Stimulated activated CD4-positive, alpha-beta T cell treated with anti-CD3 and anti-CD28 coated beads, Interleukin-12 subunit alpha, Interleukin-12 subunit beta, amount 100 ng/mL, for 24 hours (primary cell): ENCODE results near the gene EEFSEC.

Experiments used
- DNase-seq, 2 experiments: peaks; one replicate each; pipeline ENCODE4 v3.0.0-alpha.2; 2020; ENCODE audit warnings: low read depth in 2 of 2

The EEFSEC gene

DNA sequence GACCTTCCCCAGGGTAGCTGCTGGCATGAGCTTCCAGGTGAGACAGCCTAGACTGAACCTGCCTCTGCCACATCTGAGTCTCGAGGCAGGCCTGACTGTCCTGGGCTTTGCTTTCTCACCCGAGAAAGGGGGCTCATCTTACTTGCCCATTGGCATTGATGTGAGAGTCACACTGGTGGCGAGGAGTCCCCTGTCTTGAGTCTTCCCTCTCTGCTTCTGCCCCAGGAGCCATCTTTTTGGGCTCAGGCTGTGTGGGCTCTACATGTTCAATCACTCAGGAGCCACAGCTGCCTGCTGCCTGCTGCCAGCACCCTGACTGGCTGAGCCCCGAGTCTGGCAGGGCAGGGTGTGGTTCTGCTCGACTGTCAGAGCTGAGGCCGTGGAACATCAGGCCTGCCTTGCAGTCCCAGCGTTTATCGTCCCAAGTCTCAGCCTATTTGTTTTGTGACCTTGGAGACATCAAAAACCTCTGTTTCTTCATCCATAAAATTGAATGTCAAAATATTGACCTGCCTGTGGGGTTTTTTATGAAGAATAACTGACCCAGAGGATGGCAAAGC is 180.9 kb downstream of the EEFSEC start:
- DNase-seq: no peak

DNA sequence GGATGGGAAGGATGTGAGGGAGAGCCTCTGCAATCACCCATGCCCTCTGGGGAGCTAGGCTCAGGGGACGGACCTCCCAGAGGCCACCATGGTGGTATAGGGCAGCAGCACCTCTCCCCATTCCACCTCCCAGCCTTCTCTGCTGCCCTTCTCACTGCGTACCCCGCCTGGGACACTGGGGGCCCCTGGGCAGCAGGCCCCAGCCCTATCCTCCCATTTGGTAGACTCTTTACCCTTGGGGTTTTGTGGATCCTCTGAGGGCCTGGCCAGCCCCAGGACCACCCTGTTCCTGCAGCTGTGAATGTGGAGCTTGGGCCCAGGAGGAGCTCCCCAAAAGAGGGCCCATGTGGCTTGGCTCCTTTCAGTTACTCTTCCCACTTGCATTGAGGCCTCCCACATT is 181.5 kb downstream of the EEFSEC start:
- DNase-seq: no peak

DNA sequence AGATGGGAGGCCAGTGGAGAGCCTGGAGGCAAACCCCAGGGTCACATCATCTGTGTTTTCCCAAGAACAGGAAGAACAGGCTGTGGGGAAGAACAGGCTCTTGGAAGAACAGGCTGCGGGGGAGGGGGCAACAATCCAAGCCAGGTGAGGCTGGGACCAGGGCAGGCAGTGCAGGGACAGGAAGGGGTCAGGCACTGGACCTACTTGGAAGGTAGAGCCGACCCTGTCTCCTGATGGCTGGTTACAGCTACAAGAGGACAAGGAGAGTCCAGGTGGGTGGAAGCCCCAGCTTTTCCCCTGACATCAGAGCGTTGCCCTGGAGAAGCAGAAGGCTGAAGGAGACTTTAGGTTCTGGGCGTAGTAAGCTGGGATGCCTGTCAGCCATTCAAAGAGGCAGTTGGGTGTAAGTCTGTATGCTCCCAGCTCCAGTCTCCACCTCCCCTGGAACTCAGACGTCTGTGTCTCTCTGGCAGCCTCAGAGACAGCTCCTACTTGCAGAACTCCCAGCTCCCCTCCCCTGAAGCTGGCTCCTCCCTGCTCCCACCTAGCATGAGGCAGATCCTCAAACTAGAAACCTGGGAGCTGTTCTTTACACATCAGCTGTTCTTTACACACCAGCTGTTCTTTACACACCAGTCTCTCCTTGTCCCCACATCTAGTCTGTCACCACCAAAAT is 182.5 kb downstream of the EEFSEC start:
- DNase-seq: no peak

DNA sequence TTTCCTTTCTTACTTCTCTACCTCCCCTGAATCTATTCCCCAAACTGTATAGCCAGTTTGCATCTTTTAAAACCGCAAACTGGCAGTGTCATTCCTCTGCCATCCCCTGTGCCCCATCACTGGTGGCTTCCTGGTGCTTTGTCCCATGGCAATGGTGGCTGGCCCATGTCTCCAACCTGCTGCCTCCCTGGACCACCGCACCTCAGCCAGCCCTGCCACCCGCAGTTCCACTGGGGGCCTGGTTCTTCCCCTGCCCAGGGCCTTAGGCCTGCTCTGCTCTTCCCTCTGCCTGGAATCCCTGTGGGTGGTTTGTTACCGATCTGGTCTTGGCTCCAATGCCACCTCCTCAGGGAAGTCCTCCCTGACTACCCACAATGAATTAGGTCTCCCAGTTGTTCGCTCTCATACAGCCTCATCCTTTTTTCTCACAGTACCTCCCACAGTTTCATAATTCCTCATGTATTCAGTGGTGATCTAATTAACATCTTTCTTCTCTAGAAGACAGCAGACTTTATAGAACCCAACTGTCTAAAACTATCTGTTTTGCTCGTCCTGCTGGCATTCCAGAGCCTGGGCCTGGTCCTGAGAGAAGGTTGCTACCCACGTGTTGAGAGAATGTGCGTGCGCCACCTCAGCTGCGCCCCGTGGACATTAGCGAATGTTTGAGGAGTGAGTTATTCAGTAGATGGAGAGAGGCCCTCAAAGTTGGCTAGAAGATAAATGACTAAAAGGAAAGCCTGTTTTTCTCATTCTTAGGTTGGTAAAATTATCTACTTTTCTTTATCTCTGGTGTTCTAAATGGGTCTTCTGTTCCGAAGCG is 183.3 kb downstream of the EEFSEC start:
- no peak for DNase-seq

DNA sequence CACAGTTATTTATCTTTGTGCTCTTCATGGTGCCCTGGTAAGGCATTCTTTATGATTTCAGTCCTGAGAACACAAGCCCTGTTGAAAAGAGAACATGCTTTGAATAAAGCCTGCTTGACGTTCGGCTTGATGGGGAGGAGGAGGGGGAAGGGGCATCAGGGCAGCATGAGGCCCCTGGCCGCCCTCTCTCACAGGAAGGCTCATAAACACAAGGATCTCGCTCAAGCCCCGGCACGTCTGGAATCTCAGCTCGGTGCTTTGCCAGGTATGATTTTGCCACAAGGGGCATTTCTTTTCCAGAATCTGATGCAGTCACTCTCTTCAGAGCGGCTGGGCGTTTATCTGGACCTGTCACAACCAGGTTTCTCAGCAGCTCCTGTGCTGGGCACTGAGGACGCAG is 184.0 kb downstream of the EEFSEC start:
- DNase-seq: no peak

DNA sequence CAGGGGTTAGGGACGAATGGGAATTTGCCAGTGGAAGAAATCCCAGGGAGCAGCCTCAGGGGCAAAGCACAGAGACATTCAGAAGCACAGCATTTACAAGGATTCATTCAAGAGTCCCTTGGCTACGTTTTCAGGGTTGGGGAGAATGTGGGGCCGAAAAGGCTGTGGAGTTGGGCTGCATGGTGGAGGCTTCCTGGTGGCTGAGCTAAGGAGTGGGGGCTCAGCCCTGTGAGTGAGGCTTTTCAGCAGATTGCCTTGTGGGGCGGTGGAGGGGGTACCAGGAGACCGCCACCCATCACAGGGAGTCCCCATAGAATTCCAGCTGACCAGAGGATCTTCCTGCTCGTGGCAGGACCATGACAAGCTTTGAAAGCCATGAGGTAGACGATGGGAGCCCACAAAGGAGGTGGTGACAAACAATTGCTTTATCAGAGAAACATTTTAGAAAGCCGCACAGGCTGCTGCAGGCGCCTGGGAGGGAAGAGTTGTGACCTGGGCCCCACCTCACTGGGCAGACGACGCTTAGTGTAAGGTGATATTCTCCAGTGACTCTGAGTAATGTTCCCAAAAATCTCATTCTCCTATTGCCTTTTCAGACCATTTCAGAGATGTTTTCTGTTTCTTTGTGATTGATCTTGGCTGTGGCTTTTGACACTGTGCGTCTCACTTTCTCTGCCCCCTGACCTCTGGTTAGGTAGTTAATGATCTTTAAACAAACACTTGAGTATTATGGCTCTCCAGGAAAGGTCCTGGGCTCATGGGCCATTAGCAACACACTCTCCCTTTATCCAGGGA is 185.5 kb downstream of the EEFSEC start:
- no peak for DNase-seq

DNA sequence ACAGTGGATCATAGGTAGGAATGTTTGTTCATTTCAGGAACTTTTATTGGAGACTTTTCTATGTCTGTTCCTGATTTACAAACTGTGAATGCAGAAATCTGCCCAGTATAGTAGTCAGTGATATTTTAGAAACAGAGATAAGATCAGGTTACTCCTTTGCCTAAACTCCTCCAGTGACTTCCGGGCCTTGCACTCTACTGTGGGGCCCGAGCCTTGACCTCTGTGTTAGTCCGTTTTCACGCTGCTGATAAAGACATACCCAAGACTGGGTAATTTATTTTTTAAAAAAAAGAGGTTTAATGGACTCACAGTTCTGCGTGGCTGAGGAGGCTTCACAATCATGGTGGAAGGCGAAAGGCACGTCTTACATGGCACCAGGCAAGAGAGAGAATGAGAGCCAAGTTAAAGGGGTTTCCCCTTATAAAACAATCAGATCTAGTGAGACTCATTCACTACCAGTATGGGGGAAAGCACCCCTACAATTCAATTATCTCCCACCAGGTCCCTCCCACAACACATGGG is 186.3 kb downstream of the EEFSEC start:
- DNase-seq: no peak

DNA sequence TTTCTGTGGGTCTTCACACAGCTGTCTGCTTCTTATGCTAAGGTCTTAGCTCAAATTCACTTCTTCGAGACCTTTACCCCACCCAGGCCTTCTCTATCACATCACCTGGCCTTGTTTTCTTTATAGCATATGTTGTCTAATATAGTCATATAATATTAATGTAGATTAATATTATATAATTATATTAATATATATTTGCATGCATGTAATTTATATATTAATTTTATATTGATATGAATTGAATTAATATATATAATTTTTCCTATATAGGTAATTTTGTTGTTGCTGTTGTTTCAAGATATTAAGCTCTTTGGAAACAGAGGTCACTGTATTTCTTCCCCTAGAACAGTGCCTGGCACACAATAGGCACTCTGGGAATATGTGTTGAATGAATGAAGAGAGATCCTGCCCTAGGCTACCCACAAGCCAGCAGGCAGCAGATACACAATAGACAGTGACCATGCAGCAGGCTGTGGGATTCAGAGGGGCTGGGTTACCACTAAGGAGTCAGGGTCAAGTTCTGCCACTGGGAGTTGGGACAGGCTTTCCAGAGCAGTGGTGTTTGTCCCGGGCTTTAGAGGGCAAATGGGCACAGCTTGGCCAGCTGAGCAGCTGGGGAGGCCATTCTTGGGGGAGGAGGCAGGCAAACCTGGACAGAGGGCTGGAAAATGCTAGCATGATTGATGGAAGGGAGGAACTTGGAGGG is 187.1 kb downstream of the EEFSEC start:
- DNase-seq: no peak

DNA sequence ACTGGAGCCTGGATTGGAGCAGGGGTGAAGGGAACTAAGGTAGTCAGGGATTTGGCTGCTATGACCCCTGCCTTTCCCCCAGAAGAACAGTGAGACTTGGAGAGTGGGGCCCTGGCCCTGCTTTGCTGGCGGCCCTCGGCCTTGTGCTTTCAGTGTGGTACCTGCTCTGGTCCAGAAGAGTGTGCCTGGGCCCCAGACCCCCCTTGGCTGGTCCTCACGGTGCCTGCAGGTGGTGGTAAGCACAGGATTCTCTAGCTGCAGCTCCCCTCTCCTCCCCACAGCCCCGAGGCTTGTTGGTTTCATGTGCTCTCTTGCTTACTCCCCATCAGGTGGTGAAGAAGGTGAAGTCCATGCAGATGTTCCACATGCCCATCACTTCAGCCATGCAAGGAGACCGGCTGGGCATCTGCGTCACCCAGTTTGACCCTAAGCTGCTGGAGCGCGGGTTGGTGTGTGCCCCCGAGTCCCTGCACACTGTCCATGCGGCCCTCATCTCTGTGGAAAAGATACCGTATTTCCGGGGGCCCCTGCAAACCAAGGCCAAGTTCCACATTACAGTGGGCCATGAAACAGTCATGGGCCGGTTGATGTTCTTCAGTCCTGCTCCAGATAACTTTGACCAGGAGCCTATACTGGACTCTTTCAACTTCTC is 187.7 kb downstream of the EEFSEC start:
- no peak for DNase-seq

DNA sequence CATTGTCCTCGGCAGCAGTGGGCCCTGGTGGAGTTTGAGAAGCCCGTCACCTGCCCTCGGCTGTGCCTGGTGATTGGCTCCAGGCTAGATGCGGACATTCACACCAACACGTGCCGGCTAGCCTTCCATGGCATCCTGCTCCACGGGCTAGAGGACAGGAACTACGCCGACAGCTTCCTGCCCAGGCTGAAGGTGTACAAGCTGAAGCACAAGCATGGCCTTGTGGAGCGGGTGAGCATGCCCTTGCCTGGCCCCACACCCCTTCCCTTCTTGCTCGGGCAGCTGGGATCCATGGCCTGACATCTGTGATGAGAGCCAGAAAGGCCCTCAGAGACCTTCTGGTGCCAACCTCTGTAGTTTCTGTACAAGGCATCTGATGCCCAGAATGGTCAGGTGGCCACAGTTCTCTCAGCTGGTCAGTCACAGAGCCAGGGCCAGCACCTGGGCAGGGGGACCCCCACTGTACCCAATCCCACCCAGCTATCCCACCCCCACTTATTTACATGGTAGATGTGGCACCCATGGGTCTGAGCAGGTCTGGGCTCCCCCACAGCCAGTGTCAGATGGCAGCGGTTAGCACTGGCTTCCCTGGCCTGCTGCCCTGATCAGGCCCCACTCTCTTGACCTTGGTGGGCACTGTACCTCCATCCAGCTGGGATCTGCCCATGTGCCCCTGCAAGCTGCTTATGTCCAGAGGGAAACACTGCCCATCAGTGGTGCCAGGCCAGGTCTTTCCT is 188.5 kb downstream of the EEFSEC start:
- DNase-seq: no peak

DNA sequence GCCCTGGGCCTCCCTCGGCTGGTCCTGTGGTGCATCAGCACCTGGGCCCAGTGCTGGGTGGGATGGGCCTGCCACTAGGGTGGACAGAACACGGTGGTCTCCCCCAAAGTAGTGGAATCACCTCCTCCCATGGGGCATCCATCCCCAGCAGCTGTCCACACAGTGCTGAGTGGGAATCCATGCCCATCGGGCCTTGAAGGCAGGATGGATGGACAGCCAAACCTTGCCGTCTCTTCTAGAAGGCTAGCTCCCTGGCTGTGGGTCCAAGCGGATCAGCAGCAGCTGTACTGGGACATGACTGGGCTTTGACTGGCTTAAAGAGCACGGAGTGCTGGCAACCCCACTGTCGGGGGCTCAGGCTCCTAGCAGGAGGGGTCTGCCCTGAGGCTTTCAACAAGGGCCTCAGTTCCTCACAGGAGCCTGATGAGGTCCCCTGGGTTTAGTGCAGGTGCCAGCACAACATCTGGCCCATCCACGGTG is 189.5 kb downstream of the EEFSEC start:
- no peak for DNase-seq

DNA sequence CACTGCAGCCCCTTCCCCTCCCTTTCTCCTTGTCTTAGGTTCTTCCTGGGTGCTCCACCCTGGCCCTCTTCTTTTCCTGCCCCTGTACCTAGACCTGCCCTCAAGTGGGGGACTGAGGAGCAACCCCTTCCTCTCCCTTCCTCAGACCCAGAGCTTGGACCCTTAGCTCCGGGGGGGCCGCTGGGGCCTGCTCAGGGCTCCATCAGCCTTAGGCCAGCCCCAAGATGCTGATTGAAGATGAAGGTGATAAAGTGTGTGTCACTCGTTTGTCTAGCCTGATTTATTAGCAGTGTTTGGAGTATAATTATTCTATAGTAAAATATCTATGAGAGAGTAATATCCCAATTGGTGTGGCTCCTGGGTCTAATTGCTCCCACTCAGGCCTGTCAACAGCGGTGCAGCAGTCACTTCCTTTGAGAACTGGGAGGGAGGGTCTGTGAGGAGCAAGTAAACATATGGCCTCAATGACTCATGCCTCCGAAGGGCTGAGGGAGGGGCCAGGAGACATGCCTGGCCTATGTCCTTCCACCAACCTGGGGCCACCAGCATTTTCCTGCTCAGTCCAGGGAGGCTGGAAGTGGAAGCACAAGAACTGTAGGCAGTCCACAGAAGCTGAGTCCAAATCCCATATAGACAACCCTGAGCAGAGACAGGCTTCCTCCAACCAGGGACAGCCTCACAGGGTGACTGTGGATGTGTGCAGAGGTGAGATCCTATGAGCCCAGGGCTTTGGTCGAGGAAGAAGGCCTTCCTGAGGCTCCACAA is 190.2 kb downstream of the EEFSEC start:
- DNase-seq: no peak

DNA sequence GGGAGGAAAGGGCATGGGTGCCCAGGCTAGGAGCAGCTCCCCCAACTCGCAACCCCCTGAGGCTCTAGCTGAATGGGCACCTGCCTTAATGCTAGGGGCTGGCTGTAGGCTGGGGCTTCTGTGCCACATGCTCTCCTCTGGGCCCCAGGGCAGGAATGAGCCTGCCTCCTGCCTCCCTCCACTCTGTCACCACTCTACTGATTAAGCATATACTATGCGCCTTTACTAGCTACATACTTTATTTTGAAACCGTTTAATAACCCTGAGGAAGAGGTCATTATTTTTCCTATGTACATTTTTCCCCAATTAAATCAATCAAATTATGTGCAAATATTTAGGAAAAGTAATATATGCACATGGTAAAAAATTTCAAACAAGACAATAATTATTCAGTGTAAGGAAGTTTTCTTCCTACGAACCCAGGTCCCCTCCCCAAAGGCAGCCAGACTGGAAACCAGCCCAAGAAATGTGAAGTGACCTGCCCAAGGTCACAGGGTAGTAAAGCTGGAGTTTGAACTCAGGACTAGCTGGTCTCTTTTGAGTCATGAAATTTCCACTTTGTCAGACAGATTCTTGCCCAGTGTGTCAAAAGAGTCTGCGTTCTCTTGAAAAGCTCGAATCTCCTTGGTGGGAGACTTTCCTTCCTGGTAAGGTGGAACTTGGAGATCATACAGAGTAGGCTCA is 190.9 kb downstream of the EEFSEC start:
- no peak for DNase-seq

DNA sequence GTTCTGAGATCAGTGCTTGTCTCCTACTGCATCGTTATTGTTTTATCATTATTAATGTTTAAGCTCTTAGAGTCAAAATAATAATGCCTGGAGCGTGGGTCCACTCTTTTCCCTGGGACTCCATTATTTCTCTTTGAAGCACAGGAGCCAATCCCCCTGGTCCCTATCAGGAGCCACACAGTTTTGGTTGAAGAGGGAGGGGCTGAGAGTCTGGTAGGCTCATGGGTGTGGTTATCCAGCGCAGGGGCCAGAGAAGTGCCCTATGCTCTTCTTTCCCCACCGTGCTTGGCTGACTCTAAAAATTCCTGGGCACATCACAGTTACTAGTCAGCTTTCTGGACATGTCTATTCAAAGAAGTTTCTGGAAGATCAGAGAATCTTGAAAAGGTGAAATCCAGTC is 191.9 kb downstream of the EEFSEC start:
- DNase-seq: no peak

DNA sequence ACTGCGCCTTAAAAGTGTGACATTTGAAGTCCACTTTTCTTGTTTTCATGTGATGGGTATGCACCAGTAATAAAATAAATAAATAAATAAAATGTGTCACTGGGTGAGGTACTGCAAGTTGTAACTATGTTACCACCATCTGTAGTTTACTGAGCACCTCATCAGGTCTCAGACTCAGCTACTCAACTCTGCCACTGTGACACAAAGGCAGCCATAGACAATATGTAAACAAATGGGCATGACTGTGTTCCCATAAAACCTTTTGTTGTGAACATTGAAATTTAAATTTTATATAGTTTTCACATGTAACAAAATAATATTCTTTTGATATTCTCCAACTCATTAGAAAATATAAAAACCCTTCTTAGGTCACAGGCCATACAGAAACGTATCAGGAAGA is 193.3 kb downstream of the EEFSEC start:
- DNase-seq: no peak

DNA sequence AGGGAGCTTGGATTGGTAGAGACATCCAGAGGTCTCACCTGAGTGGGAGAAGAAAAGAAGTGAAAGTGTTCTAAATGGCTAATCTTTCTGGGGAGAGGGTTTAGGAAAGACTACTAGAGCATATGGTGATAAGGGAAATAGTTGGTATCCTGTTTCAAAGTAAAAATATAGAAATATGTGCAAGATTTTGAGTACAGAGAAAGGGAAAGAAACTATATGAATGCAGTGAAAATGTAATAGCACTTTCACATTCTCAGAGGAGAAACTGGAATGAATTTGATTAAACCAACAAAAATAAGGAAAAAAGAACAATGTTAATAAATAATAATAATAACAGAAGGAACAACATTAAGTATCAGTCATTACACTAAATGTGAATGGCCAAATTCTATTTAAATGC is 194.0 kb downstream of the EEFSEC start:
- no peak for DNase-seq

DNA sequence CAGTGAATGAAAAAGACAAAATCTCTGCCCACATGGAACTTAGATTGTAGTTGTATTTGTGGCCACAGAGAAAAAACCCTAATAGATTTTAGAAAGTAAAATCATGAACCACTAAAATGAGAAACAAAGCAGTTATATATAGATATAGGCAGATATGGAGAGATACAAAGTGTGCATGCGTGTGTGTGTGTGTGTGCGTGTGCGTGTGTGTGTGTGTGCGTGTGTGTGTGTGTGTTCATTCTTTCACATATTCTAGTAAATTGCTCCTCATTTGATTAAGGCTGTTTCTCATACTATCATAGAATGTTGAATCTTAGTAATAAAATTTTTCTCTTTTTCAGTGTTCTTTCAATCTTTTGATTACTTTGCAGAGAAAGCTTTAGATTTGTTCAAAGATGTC is 194.8 kb downstream of the EEFSEC start:
- no peak for DNase-seq

DNA sequence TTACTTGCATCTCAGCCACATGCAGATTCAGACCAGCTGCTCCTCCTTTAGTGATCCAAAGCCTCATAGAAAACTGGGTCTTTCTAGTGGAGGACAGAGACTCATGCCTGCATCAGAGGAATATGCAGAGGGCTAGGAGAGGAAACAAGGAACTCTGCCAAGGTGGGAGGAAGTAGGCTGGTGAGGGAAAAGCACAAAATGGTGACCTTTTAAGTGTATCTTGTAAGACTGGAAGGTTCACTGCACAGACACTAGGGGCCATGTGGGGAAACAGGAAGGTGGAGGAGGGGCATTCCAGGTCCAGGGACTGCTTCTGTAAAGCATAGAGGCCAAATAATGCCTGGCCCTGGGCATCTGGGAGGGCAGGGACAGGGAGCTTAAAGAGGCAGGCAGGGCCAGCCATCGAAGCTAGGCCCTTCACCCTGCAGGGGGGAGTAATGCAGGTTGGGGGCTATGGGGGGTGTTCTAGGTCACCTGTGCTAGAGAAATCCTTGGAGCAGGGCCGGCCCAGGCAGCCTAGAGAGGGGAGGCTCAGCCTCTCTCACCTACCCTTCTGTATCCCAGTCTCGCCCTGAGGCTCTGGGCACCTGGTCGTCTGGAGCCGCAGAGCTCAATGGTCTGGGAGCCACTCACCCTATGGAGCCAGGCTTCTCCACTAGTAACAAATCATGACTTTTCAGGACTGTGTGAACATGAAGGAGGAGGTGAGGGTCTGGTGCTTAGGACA is 195.7 kb downstream of the EEFSEC start:
- no peak for DNase-seq
